Activated CD4-positive, alpha-beta memory T cell treated with anti-CD3 and anti-CD28 coated beads for 36 hours (primary cell): ENCODE results near the gene PPP4R2. TPM values are rescaled to one million over a fixed set of nuclear protein-coding genes. Genes with fewer than 3 reads are reported as not detected.
A peak's percentile ranks its signal among the peaks of the same experiment; 100 is the strongest.

Source experiments
- CTCF ChIA-PET: fragments of 350-600 bp; sonication (Branson Sonifier 250); formaldehyde crosslinking; loops from one replicate; lab custom pipeline; 2021; ENCODE audit warnings: antibody characterized with exemption, inconsistent platforms; lab: Charles Lee
- POLR2A ChIA-PET: fragments of 350-600 bp; sonication (Branson Sonifier 250); formaldehyde crosslinking; loops from one replicate; lab custom pipeline; 2021; ENCODE audit warnings: antibody characterized with exemption; lab: Charles Lee
- DNase-seq: peaks from one replicate; pipeline ENCODE4 v3.0.0-alpha.2; 2020
- H3K27ac Mint-ChIP-seq: one replicate; pipeline ENCODE4 v1.8.0; 2021; ENCODE audit warnings: mixed read lengths
- H3K27me3 Mint-ChIP-seq: one replicate; pipeline ENCODE4 v1.8.0; 2021; ENCODE audit warnings: mixed read lengths
- H3K36me3 Mint-ChIP-seq: one replicate; pipeline ENCODE4 v1.8.0; 2021; ENCODE audit warnings: mixed read lengths
- H3K4me1 Mint-ChIP-seq: one replicate; pipeline ENCODE4 v1.8.0; 2021; ENCODE audit warnings: low read depth, mixed read lengths
- H3K4me3 Mint-ChIP-seq: one replicate; pipeline ENCODE4 v1.8.0; 2021; ENCODE audit warnings: mild to moderate bottlenecking, mixed read lengths
- H3K9me3 Mint-ChIP-seq: one replicate; pipeline ENCODE4 v1.8.0; 2021; ENCODE audit warnings: mixed read lengths
- intact Hi-C: fragments of 100-400 bp; cut with micrococcal nuclease; formaldehyde crosslinking; loops from one replicate; pipeline ENCODE4 v1.15.1; 2023
- total RNA-seq, 2 experiments: library from RNA; stranded (reverse); gene quantifications; one replicate each; pipeline ENCODE4 v1.2.3, GENCODE V29; 2021

Gene PPP4R2, protein sequence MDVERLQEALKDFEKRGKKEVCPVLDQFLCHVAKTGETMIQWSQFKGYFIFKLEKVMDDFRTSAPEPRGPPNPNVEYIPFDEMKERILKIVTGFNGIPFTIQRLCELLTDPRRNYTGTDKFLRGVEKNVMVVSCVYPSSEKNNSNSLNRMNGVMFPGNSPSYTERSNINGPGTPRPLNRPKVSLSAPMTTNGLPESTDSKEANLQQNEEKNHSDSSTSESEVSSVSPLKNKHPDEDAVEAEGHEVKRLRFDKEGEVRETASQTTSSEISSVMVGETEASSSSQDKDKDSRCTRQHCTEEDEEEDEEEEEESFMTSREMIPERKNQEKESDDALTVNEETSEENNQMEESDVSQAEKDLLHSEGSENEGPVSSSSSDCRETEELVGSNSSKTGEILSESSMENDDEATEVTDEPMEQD
- total RNA-seq, result 100 to 1,000 TPM; 107 to 108 TPM

DNA sequence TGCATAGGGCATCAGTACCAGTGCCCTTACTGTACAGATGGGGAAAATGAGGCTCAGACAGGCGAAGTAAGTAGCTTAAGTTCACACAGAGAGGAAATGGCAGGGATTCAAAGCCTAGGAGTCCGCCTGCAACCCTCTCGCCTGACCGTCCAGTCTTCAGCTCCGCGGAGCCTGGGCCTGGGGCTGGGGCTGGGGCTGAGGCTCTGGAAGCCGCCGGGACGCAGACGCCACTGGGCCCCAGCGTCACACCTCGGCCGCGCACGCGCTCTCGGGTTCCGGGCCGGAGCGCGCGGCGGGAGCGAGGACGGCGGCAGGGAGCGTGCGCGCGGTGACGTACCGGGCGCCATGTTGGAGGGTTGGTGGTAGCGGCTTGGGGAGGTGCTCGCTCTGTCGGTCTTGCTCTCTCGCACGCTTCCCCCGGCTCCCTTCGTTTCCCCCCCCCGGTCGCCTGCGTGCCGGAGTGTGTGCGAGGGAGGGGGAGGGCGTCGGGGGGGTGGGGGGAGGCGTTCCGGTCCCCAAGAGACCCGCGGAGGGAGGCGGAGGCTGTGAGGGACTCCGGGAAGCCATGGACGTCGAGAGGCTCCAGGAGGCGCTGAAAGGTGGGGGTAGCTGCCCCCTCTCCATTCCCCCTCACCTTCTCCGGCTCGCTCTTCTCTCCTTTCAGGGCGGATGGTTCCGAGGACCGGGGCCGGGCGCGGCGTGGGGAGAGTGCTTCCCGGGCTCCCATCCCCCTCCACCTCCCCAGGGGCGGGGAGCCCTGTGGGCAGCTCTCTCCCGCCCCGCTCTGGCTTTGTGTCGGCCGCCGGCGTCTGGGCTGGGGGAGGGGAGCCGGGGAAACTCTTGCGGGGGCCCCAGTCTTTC, at the start of gene PPP4R2:
Gene PPP4R2 (plus strand): TSS at position 339 of the 861 bp plus-strand sequence. CDS start 227 bp downstream, at position 566.
- H3K4me3 Mint-ChIP-seq, result peak within 1 kb of the TSS; percentile 92
- H3K36me3 Mint-ChIP-seq, result peaks cover 32% of the 10 kb centered on the region
- ChIA-PET CTCF (interaction anchor here (0.6 to 2.6 kb wide), 5 partner anchors 57 to 504 kb away, joined by 3 to 15 read pairs (median 3); no protein-coding TSS in a partner anchor), POLR2A (interaction anchor here (0.6 to 1.0 kb wide), 4 partner anchors 12 to 75 kb away, joined by 3 read pairs; no protein-coding TSS in a partner anchor)
- intact Hi-C loops, result loop anchor here (1.0 to 10.0 kb wide), 9 partner anchors 19 to 1272 kb away; partner anchors contain the start of genes EIF4E3 and SHQ1
- H3K9me3 Mint-ChIP-seq, result no peaks in the 10 kb centered on the region
- peak within 1 kb of the TSS; percentile 90 for H3K27ac Mint-ChIP-seq
- H3K27me3 Mint-ChIP-seq, result no peaks in the 10 kb centered on the region
- peaks cover 39% of the 10 kb centered on the region for H3K4me1 Mint-ChIP-seq
- DNase-seq, result peak; percentile 94

DNA sequence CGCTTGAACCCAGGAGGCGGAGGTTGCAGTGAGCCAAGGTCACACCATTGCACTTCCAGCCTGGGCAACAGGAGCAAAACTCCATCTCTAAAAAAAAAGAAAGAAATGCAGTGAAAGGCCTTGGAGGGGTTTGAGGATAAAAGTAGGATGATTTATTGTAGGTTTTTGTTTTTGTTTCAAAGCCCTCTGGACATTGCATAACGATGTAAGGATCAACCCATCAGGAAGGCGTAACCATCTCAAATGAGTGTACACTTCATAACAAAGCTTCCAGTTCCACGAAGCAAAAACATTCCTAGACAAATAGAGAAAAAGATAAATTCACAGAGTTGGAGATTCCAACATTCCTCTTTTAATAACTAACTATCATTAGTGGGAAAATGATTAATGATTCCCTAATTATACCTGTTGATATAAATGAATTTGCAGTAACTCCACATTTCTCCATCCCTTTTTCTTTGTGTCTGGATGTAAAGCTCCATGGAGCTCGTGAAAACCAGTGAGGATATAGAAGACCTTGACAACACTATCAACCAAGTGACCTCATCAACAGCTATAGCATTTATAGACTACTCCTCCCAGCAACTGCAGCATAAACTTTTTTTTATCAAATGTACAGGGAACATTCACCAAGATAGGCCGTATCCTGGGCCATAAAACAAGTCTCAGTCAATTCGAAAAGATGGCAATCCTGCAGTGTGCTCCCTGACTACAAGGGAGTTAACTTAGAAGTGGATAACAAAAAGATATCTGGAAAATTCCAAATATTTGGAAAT, 48.7 kb upstream of the PPP4R2 start:
- ChIA-PET CTCF (interaction anchor here (3.8 kb wide), 1 partner anchor 109 kb away, joined by 18 read pairs; no protein-coding TSS in a partner anchor), POLR2A (no interaction called here)
- DNase-seq, result no peak
- H3K9me3 Mint-ChIP-seq, result no peaks in the 10 kb centered on the region
- H3K27me3 Mint-ChIP-seq, result peaks cover 2% of the 10 kb centered on the region
- H3K4me3 Mint-ChIP-seq, result no peak overlapping the region
- no peak overlapping the region for H3K27ac Mint-ChIP-seq
- intact Hi-C loops, result no loop called here
- no peaks in the 10 kb centered on the region for H3K36me3 Mint-ChIP-seq
- peaks cover 18% of the 10 kb centered on the region for H3K4me1 Mint-ChIP-seq

DNA sequence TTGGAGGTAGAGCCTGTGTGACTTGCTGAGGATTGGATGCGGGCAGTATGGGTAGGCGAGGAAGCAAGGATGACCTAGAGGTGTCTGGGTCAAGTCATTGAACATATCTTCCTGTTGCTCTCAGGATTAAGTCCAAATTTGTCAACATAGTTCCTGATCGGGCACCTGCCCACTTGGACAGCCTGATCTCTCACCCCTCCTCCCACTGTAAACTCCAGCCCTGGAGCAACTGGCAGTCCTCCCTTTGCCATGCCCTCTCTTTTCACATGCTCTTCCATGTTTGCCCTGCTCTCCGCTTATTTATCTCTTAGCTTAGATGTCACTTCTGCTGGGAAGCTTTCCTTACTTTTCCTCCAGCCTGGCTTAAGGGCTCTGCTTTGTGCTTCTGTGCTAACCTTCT, 47.6 kb upstream of the PPP4R2 start:
- H3K9me3 Mint-ChIP-seq, result no peaks in the 10 kb centered on the region
- no peak overlapping the region for H3K4me3 Mint-ChIP-seq
- ChIA-PET CTCF (no interaction called here), POLR2A (no interaction called here)
- H3K4me1 Mint-ChIP-seq, result peaks cover 18% of the 10 kb centered on the region
- H3K27me3 Mint-ChIP-seq, result peaks cover 2% of the 10 kb centered on the region
- DNase-seq, result no peak
- no peaks in the 10 kb centered on the region for H3K36me3 Mint-ChIP-seq
- no peak overlapping the region for H3K27ac Mint-ChIP-seq
- intact Hi-C loops, result no loop called here

GRCh38 chr3:72950372-72950771, 46.2 kb upstream of the PPP4R2 start:
- intact Hi-C loops, result no loop called here
- ChIA-PET CTCF (no interaction called here), POLR2A (no interaction called here)
- H3K27me3 Mint-ChIP-seq, result peaks cover 2% of the 10 kb centered on the region
- H3K9me3 Mint-ChIP-seq, result no peaks in the 10 kb centered on the region
- H3K4me1 Mint-ChIP-seq, result peaks cover 16% of the 10 kb centered on the region
- DNase-seq, result no peak
- no peak overlapping the region for H3K4me3 Mint-ChIP-seq
- H3K36me3 Mint-ChIP-seq, result no peaks in the 10 kb centered on the region
- H3K27ac Mint-ChIP-seq, result no peak overlapping the region

GRCh38 chr3:72950801-72951200, 45.8 kb upstream of the PPP4R2 start:
- Mint-ChIP-seq H3K4me1 (peaks cover 12% of the 10 kb centered on the region), H3K4me3 (no peak overlapping the region), H3K36me3 (no peaks in the 10 kb centered on the region), H3K27ac (no peak overlapping the region), H3K27me3 (peaks cover 2% of the 10 kb centered on the region), H3K9me3 (no peaks in the 10 kb centered on the region)
- intact Hi-C loops, result loop anchor here (1.0 kb wide), 1 partner anchor 26 kb away; no protein-coding TSS in a partner anchor
- no peak for DNase-seq
- CTCF ChIA-PET, result no interaction called here
- POLR2A ChIA-PET, result no interaction called here

GRCh38 chr3:72951259-72951722, 45.3 kb upstream of the PPP4R2 start:
- Mint-ChIP-seq H3K4me1 (peaks cover 12% of the 10 kb centered on the region), H3K36me3 (no peaks in the 10 kb centered on the region), H3K27ac (no peak overlapping the region), H3K27me3 (peaks cover 2% of the 10 kb centered on the region), H3K4me3 (no peak overlapping the region), H3K9me3 (no peaks in the 10 kb centered on the region)
- POLR2A ChIA-PET, result no interaction called here
- intact Hi-C loops, result loop anchor here (1.0 kb wide), 1 partner anchor 26 kb away; no protein-coding TSS in a partner anchor
- CTCF ChIA-PET, result interaction anchor here (0.7 kb wide), 1 partner anchor 107 kb away, joined by 3 read pairs; no protein-coding TSS in a partner anchor
- DNase-seq, result no peak

DNA sequence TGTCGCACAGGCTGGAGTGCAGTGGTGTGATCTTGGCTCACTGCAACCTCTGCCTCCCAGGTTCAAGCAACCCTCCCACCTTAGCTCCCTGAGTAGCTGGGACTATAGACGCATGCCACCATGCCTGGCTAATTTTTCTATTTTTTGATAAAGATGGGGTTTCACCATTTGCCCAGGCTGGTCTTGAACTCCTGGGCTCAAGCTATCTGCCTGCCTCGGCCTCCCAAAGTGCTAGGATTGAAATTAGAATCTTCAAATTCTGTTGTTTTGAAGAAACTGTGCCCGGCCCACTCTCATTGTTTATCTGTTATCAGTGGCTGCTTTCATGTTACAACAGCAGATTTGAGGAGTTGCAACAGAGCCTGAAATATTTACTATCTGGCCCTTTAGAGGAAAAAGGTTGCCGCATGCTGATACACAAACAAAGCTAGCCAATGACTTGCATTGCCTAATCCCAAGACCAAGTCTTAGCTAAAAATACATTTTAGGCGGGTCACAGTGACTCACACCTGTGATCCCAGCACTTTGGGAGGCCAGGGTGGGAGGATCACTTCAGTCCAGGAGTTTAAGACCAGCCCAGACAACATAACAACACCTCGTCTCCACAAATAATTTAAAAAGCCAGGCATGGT, 43.2 kb upstream of the PPP4R2 start:
- CTCF ChIA-PET, result interaction anchor here (1.6 kb wide), 1 partner anchor 103 kb away, joined by 5 read pairs; no protein-coding TSS in a partner anchor
- H3K36me3 Mint-ChIP-seq, result no peaks in the 10 kb centered on the region
- peaks cover 12% of the 10 kb centered on the region for H3K4me1 Mint-ChIP-seq
- intact Hi-C loops, result no loop called here
- no peak overlapping the region for H3K4me3 Mint-ChIP-seq
- POLR2A ChIA-PET, result interaction anchor here (0.5 kb wide), 1 partner anchor 130 kb away, joined by 3 read pairs; no protein-coding TSS in a partner anchor
- H3K9me3 Mint-ChIP-seq, result no peaks in the 10 kb centered on the region
- DNase-seq, result no peak
- H3K27me3 Mint-ChIP-seq, result peaks cover 2% of the 10 kb centered on the region
- H3K27ac Mint-ChIP-seq, result no peak overlapping the region

DNA sequence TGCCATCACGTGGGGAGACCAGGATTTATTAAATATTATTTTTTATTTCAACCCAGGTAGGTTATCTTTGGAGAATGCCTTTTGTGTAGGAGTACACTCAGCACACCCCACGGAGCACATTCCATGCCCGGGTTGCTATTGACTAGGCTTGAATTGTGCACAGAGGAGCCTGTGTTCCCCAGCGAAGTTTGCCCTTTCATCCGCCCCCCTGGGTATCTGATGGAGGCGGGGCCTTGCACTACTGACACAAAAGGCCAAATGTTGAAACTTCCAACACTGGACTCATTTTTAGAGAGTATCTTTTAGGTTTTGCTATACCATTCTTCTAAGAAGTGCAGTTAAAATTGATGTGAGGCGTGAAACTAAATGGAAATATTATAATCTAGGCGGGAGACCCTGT, 39.3 kb upstream of the PPP4R2 start:
- POLR2A ChIA-PET, result no interaction called here
- Mint-ChIP-seq H3K4me1 (peaks cover 22% of the 10 kb centered on the region), H3K9me3 (no peaks in the 10 kb centered on the region), H3K27ac (no peak overlapping the region), H3K36me3 (no peaks in the 10 kb centered on the region), H3K27me3 (no peaks in the 10 kb centered on the region), H3K4me3 (no peak overlapping the region)
- CTCF ChIA-PET, result no interaction called here
- no peak for DNase-seq
- intact Hi-C loops, result no loop called here

DNA sequence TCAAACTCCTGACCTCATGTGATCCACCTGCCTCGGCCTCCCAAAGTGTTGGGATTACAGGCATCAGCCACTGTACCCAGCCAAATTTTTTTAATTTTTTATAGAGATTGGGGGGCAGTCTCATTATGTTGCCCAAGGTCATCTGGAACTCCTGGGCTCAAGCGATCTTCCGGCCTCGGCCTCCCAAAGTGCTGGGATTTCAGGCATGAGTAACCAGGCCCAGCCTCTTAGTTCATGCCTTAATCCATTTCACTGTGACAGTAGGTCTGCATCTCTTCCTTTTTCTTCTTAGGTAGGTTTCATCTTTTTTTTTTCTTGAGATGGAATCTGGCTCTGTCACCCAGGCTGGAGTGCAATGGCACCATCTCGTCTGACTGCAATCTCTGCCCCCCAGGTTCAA, 37.3 kb upstream of the PPP4R2 start:
- no peak for DNase-seq
- Mint-ChIP-seq H3K4me1 (peaks cover 25% of the 10 kb centered on the region), H3K27ac (no peak overlapping the region), H3K4me3 (no peak overlapping the region), H3K9me3 (no peaks in the 10 kb centered on the region), H3K36me3 (no peaks in the 10 kb centered on the region), H3K27me3 (no peaks in the 10 kb centered on the region)
- CTCF ChIA-PET, result interaction anchor here (1.7 kb wide), 1 partner anchor 97 kb away, joined by 6 read pairs; no protein-coding TSS in a partner anchor
- POLR2A ChIA-PET, result no interaction called here
- intact Hi-C loops, result no loop called here

GRCh38 chr3:72960812-72961518, 35.6 kb upstream of the PPP4R2 start:
- DNase-seq, result peak; percentile 55
- no peaks in the 10 kb centered on the region for H3K9me3 Mint-ChIP-seq
- POLR2A ChIA-PET, result interaction anchor here (0.8 to 1.6 kb wide), 2 partner anchors 17 to 39 kb away, joined by 3 to 5 read pairs; no protein-coding TSS in a partner anchor
- CTCF ChIA-PET, result interaction anchor here (0.9 kb wide), 1 partner anchor 125 kb away, joined by 3 read pairs; no protein-coding TSS in a partner anchor
- H3K27ac Mint-ChIP-seq, result peak overlapping the region; percentile 35
- no peaks in the 10 kb centered on the region for H3K36me3 Mint-ChIP-seq
- H3K4me3 Mint-ChIP-seq, result no peak overlapping the region
- H3K27me3 Mint-ChIP-seq, result no peaks in the 10 kb centered on the region
- intact Hi-C loops, result no loop called here
- H3K4me1 Mint-ChIP-seq, result peaks cover 41% of the 10 kb centered on the region
